Mesodermal cell (in vitro differentiated cells): ENCODE measurements around the gene ATP8B3.
A peak's percentile ranks its signal among the peaks of the same experiment; 100 is the strongest.

ENCODE experiments used
- H3K27ac ChIP-seq: 2 replicates; pipeline ENCODE4 v1.7.0; 2013; ENCODE audit warnings: mild to moderate bottlenecking, low read depth, low read length, moderate library complexity; ENCODE audit not compliant: severe bottlenecking
- H3K36me3 ChIP-seq: 2 replicates; pipeline ENCODE4 v1.7.1; 2013; ENCODE audit warnings: mild to moderate bottlenecking, low read length, moderate library complexity; ENCODE audit not compliant: control insufficient read depth, insufficient read depth
- H3K4me1 ChIP-seq: one replicate; pipeline ENCODE4 v1.7.1; 2013; ENCODE audit warnings: mild to moderate bottlenecking, low read length; ENCODE audit not compliant: insufficient read depth, control insufficient read depth, poor library complexity, severe bottlenecking
- H3K4me3 ChIP-seq: 2 replicates; pipeline ENCODE4 v1.7.0; 2013; ENCODE audit warnings: low read length, control low read depth, mild to moderate bottlenecking; ENCODE audit not compliant: insufficient read depth, poor library complexity, severe bottlenecking; ENCODE audit errors: extremely low read depth
- H3K9me3 ChIP-seq: 2 replicates; pipeline ENCODE4 v1.7.1; 2013; ENCODE audit warnings: mild to moderate bottlenecking, low read length, moderate library complexity; ENCODE audit not compliant: control insufficient read depth
- WGBS, 2 experiments: methylation state at CpG; one replicate each; pipeline ENCODE4 v1.1.5; 2013; ENCODE audit warnings: missing lambda C conversion rate in 2 of 2; ENCODE audit not compliant: insufficient coverage in 2 of 2; 5-methylcytosine and 5-hydroxymethylcytosine counted together

Gene ATP8B3

DNA sequence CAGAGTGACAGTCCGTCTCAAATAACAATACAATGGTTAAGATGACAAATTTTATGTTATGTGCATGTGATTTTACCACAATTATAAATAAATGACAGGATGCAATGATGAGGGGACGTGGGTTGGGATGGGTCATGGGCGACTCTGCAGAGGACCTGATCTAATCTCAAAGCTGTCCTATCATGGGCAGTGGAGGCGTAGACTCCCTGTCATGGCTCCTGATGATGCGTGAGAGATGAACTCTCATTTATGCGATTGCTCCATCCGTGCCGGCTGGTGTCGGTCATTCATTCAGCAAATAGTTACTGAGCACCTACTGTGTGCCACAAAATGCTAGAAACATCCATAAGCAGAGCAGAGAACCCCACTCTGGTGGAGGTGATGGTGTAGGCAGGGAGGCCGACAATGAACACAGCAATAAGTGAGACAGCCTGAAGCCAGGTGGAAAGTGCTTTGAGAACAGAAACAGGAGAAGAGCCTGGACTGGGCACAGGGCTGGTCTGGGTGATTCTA, 37.9 kb upstream of the ATP8B3 start:
- no peaks in the 10 kb centered on the region for H3K9me3 ChIP-seq
- 92 to 100% methylated on average over 5 to 9 of the region's 10 CpGs for WGBS, 2 experiments
- H3K27ac ChIP-seq, result no peak overlapping the region
- no peak overlapping the region for H3K4me3 ChIP-seq
- H3K4me1 ChIP-seq, result peaks cover 18% of the 10 kb centered on the region
- peaks cover 35% of the 10 kb centered on the region for H3K36me3 ChIP-seq

DNA sequence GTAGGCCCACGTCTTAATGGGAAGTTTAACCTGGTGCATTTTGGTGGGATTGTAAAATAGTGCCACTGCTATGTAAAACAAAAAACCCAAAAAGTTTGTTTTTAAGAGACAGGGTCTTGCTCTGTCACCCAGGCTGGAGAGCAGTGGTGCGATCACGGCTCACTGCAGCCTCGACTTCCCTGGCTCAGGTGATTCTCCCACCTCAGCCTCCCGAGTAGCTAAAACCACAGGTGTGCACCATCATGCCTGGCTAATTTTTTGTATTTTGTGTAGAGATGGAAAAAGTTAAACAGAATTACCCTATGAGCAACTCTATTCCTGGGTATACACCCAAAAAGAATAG, 37.0 kb upstream of the ATP8B3 start:
- H3K27ac ChIP-seq, result no peak overlapping the region
- H3K9me3 ChIP-seq, result no peaks in the 10 kb centered on the region
- 50 to 73% methylated on average over 2 to 4 of the region's 5 CpGs for WGBS, 2 experiments
- H3K4me3 ChIP-seq, result peak overlapping the region; percentile 99
- H3K4me1 ChIP-seq, result peaks cover 11% of the 10 kb centered on the region
- peaks cover 36% of the 10 kb centered on the region for H3K36me3 ChIP-seq

DNA sequence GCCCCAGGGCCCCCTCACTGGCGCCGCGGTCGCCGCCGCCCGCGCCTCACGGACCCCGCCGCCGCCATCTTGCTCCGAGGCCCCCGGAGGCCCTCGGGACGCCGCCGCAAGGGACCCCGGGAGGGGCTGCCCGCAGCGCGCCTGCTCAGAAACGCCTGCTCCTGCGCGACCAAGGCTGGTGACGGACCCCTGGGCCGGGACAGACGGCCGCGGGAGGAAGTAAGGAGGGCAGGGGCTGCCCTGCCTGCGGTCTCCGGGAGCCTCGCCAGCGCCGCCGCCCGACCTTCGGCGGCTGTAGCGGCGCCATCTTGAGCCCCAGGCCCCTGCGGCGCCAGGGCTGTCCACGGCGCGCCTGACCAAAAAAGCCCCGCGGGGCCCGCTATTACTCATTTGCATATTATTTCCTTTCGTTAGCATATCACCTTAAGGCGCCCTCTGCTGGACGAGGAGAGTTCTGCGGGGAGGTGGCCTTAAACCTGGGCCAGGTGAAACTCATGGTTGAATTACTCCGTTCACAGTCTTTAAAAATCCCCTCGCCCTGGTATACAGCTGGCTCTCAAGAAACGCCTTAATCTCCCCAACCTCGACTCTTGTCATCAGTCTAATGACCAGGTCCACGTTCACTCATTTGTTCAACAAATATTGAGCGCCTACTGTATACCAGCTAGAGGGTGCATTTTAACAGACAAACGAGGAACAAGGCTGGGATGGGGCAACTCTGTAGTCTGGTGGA, 36.5 kb upstream of the ATP8B3 start, which contains the start of gene REXO1:
TSS of gene REXO1 (minus strand) at position 85 of the 733 bp plus-strand sequence. CDS start 125 bp downstream, outside the sequence.
- H3K4me1 ChIP-seq, result peaks cover 9% of the 10 kb centered on the region
- H3K4me3 ChIP-seq, result peak within 1 kb of the TSS; percentile 99
- H3K9me3 ChIP-seq, result no peaks in the 10 kb centered on the region
- peak within 1 kb of the TSS; percentile 100 for H3K27ac ChIP-seq
- 4% methylated on average over 51 to 52 of the region's 60 CpGs for WGBS, 2 experiments
- H3K36me3 ChIP-seq, result peaks cover 34% of the 10 kb centered on the region

DNA sequence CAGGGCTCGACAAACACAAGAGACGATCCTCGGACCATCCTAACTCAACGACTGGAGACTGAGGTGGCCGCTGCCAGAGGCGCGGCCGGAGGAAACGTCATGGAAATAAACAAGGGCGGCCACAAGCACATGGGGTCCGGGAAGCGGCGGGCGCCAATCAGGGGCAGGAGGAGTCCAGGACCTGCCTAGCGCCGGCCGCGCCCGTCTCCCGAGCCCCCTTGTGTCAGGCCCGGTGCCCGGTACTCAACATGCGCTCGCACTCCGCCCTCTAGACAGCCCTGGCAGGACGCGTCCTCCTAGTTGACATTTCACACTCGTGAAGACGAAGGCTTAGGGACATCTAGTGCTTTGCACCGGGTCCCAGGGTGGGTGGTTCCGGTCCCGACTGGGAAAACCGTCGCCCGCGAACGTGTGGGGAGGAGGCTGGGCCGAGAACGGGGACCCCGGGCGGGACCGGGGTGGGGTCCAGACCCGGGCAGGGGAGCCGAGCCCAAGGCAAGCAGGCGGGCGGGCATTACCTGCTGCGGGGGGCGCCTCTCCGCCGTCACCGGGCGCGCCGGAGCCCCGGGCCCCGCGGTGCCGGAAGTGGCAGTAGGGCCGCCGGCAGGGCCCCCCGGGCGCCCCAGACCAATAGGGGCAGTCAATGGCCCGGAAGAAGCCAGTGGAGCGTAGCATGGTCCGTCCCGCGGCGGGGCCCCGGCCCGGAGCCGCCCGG, 35.8 kb upstream of the ATP8B3 start:
- peak overlapping the region; percentile 99 for H3K4me3 ChIP-seq
- peaks cover 10% of the 10 kb centered on the region for H3K4me1 ChIP-seq
- H3K9me3 ChIP-seq, result no peaks in the 10 kb centered on the region
- 0 to 1% methylated on average over 63 to 69 of the region's 72 CpGs for WGBS, 2 experiments
- H3K36me3 ChIP-seq, result peaks cover 29% of the 10 kb centered on the region
- H3K27ac ChIP-seq, result peak overlapping the region; percentile 100

DNA sequence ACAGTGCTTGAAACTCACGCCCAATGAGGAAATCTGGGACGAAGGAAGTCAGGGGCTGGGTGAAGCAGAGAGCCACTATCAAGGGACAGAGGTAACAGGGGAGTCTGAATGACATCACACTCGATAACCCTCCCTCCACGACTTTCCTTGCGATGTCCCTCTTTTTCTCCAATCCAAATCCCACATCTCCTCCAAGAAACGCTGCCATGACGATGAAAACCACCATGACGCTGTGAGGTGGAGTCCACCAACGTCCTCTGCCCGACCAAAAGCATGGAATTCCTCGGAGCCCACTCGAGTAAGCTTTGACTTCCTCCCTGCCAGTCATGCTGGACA, 35.2 kb upstream of the ATP8B3 start:
- Histone ChIP-seq H3K4me1 (peaks cover 13% of the 10 kb centered on the region), H3K4me3 (peak overlapping the region; percentile 99), H3K36me3 (peaks cover 26% of the 10 kb centered on the region), H3K9me3 (no peaks in the 10 kb centered on the region), H3K27ac (peak overlapping the region; percentile 100)
- 22 to 23% methylated on average over 10 to 11 of the region's 12 CpGs for WGBS, 2 experiments

DNA sequence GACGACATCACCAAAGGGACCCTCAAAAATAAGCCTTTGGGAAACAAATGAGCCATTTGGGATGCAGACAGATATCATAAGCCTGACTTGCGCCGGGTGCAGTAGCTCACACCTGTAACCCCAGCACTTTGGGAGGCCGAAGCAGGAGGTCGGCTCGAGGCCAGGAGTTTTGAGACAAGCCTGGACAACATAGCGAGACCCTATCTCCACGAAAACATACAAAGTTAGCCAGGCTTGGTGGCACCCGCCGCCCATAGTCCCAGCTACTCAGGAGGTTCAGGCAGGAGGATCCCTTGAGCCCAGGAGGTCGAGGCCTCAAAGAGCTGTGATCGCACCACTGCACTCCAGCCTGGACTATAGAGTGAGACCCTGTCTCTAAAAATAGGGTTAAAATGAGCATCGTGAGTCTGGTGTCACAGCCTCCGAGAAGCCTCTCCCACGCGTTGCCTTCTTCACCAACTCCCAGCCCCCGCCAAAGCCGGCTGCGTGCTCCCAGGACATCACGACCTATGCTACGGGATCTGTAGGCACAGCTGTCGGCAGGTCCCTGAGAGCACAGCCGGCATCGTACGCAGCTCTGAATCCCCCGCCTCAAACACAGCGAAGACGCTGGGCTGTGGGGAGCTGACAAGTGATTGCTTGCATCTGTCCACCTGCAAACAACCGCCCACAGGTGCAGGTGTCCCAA, 34.6 kb upstream of the ATP8B3 start:
- WGBS, 2 experiments, result 91 to 94% methylated on average over 29 of the region's 29 CpGs
- no peaks in the 10 kb centered on the region for H3K9me3 ChIP-seq
- peaks cover 14% of the 10 kb centered on the region for H3K4me1 ChIP-seq
- H3K27ac ChIP-seq, result no peak overlapping the region
- H3K36me3 ChIP-seq, result peaks cover 24% of the 10 kb centered on the region
- peak overlapping the region; percentile 99 for H3K4me3 ChIP-seq

DNA sequence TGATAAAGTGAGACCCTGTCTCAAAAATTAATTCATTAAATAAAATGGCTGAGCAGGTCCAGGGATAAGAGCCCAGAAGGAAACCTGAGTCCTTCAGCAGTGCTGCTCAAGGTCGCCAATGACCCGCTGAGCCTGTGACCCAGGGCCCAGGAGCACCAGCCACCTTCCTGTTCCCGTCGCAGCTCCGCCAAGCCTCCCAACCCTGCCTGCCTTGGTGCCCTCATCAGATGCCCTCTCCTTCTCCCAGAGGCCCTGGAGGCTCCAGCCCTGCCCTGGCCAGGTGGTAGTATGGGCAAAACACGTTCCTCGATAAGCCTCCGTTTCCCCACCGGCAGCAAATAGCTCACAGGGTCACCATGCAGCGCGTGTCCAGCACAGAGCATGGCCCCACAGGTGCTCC, 33.6 kb upstream of the ATP8B3 start:
- Histone ChIP-seq H3K36me3 (peaks cover 20% of the 10 kb centered on the region), H3K27ac (no peak overlapping the region), H3K4me3 (no peak overlapping the region), H3K4me1 (peaks cover 18% of the 10 kb centered on the region), H3K9me3 (no peaks in the 10 kb centered on the region)
- 94 to 96% methylated on average over 11 of the region's 11 CpGs for WGBS, 2 experiments

DNA sequence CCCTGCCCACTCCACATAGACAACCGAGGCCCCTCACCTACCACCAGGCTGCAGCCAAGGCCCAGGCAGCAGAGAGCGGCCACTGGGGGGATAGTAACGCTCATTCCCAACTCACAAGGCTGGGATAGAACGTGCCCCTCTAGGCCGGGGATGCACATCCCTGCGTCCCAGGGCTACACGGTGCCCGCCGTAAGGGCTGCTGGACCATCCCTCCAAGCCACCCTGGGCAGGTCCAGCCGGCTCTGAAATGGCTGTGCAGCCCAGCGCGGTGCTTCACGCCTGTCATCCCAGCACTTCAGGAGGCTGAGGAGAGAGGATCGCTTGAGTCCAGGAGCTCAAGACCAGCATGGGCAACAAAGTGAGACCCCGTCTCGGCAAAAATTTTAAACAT, 33.0 kb upstream of the ATP8B3 start:
- H3K4me3 ChIP-seq, result no peak overlapping the region
- H3K9me3 ChIP-seq, result no peaks in the 10 kb centered on the region
- H3K27ac ChIP-seq, result no peak overlapping the region
- H3K4me1 ChIP-seq, result peaks cover 20% of the 10 kb centered on the region
- peaks cover 20% of the 10 kb centered on the region for H3K36me3 ChIP-seq
- WGBS, 2 experiments, result 96 to 97% methylated on average over 15 of the region's 16 CpGs

DNA sequence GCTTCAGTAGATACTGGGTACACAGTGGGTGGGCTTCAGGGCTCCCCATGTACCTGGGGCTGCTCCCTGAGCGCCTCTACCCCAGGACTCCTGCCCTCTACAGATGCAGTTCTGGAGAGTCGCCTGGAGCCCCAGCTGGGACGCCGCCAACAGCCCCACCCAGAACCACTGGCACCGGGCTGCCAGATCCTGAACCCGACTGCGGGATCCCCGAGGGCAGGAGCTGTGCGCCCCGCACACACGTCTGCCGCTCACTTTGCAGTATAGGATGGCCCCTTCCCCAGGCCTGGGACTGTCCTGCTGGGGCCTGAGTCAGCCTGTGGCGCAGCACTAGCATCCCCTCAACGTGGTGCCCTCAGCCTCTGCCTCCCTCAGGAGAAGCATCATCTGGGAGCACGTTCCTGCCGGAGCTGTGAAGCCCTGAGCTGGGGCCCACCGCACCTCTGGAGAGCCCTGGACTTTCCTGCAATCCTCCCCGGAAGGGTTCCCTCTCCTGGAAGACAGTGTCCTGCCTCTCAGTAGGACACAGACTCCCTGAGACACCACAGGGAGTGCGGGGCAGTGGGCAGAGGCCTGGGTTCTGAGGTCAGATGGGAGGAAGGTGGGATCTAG, 32.5 kb upstream of the ATP8B3 start:
- peaks cover 20% of the 10 kb centered on the region for H3K4me1 ChIP-seq
- 95 to 97% methylated on average over 14 to 17 of the region's 19 CpGs for WGBS, 2 experiments

DNA sequence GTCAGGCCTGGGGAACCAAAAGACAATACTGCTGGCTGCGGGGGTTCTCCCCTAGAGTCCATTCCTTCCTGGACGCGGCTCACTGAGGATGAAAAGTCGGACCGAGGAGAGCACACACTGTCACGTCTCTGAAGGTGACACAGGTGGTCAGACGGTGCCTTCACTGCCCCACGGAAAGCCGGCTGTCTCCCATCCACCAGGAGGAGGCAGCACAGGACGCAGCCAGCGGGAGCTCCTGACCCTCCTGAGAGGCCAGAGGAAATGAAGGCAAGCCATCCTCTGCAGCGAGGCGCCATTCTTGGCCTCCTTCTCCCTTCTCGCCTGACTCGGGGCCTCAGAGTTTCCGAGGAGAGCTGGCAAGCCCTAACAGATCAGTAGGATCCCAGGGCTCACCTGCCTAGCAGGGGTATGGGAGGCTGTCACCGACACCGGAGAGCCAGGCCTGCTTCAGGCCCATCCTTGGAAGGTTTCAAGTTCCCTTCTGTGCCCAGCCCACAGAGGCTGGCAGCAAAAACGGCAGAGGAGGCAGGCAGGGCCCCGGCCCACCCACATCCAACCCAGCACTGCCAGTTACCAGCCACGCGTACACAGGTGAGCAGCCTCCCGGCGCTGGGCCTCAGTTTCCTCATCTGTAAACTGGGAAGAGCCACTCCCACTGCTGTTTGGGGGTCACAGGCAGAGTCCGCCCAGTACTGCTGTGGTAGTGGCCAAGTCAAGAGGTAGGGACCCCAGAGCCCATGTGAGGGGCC, 31.7 kb upstream of the ATP8B3 start:
- no peak overlapping the region for H3K4me3 ChIP-seq
- H3K36me3 ChIP-seq, result peaks cover 25% of the 10 kb centered on the region
- peaks cover 20% of the 10 kb centered on the region for H3K4me1 ChIP-seq
- no peak overlapping the region for H3K27ac ChIP-seq
- H3K9me3 ChIP-seq, result no peaks in the 10 kb centered on the region
- 87 to 92% methylated on average over 17 to 23 of the region's 25 CpGs for WGBS, 2 experiments

More for the DNA sequence above, 32.5 kb upstream of the ATP8B3 start:
- H3K27ac ChIP-seq, result no peak overlapping the region
- H3K4me3 ChIP-seq, result no peak overlapping the region
- peaks cover 21% of the 10 kb centered on the region for H3K36me3 ChIP-seq
- no peaks in the 10 kb centered on the region for H3K9me3 ChIP-seq
